Kasumi-1 (cell line): ENCODE measurements around the gene ZBTB9.
"Not testable (repeated sequence)": the region's sequence is repeated elsewhere in the genome, so short reads cannot be mapped to it uniquely, and the experiment has no call there.

ENCODE experiments used
- DNase-seq, 2 experiments: peaks; one replicate each; lab custom pipeline; 2025; lab: John Stamatoyannopoulos, UW

ZBTB9 gene

GRCh38 chr6:33466075-33466735 lies 11.8 kb downstream of the ZBTB9 start:
- DNase-seq: no peak

GRCh38 chr6:33467091-33467490 lies 12.7 kb downstream of the ZBTB9 start:
- DNase-seq: no peak

- DNase-seq: no peak
Measured at GRCh38 chr6:33469661-33470060, 15.3 kb downstream of the ZBTB9 start.

GRCh38 chr6:33477864-33478263 lies 23.5 kb downstream of the ZBTB9 start:
- DNase-seq: no peak

GRCh38 chr6:33481192-33481591 lies 26.8 kb downstream of the ZBTB9 start:
- peak in 1 of 2 experiments; percentile 28 for DNase-seq

GRCh38 chr6:33482620-33483019 lies 28.2 kb downstream of the ZBTB9 start:
- not testable (repeated sequence) for DNase-seq

- no peak for DNase-seq
Measured at GRCh38 chr6:33483678-33484077, 29.3 kb downstream of the ZBTB9 start.

- DNase-seq: not testable (repeated sequence)
Measured at GRCh38 chr6:33484673-33485262, 30.4 kb downstream of the ZBTB9 start.

- not testable (repeated sequence) for DNase-seq
Measured at GRCh38 chr6:33485680-33486079, 31.3 kb downstream of the ZBTB9 start.

GRCh38 chr6:33488339-33488738 lies 34.0 kb downstream of the ZBTB9 start:
- no peak for DNase-seq

- no peak for DNase-seq
Measured at GRCh38 chr6:33490198-33490597, 35.8 kb downstream of the ZBTB9 start.

- DNase-seq: no peak
Measured at GRCh38 chr6:33490621-33491020, 36.2 kb downstream of the ZBTB9 start.

- no peak for DNase-seq
Measured at GRCh38 chr6:33492093-33492492, 37.7 kb downstream of the ZBTB9 start.

- no peak for DNase-seq
Measured at GRCh38 chr6:33497157-33497556, 42.8 kb downstream of the ZBTB9 start.

GRCh38 chr6:33502486-33502885 lies 48.1 kb downstream of the ZBTB9 start:
- DNase-seq: no peak

GRCh38 chr6:33504486-33504885 lies 50.1 kb downstream of the ZBTB9 start:
- no peak for DNase-seq

- no peak for DNase-seq
Measured at GRCh38 chr6:33505548-33506370, 51.4 kb downstream of the ZBTB9 start.
